ENCODE results near the gene PRKCA. TPM values are rescaled to one million over a fixed set of nuclear protein-coding genes. Genes with fewer than 3 reads are reported as not detected.

Gene PRKCA
- total and polyA plus RNA-seq, 2 of the 13 experiments (the other 11 are each of a cell fraction or from before 2014, with no cell fraction given), result 18.5 to 21.5 TPM

DNA sequence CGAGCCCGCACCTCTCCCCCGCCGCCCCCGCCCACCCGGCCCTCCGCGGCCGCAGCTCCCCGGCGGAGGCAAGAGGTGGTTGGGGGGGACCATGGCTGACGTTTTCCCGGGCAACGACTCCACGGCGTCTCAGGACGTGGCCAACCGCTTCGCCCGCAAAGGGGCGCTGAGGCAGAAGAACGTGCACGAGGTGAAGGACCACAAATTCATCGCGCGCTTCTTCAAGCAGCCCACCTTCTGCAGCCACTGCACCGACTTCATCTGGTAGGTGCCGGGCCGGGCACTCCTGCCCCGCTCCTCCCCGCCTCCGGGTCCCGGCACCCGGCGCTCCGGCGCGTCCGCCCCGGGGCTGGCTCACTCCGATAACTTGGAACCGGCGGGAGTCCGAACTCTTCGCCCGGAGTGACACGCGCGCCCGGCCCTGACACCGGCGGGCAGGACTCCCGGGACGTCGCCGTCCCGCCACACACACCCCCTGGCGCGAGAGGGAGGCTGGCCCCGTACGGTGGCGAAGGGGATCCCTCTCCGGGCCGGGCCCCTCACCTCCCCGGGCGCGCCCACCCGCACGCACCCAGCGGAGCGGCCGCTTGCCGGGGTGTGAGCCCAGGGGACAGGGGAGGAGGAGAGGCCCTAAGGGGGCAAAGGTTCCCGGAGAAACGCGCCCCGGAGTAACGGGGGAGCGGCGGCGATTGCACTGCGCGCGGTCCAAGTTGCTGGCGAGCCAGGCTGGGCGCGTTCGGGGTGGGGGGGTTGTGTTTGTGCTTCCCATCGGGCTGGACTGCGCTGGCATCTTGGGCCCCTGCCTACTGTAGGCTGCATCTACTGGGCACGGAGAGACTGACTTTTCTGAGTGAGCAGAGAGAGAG lies 581 bp downstream of the PRKCA start (continued):
- TF ChIP-seq ZBTB44 (CRISPR knock-in tag; IDR thresholded peaks at IDR 0.05) (no peak), LCORL (IDR thresholded peaks at IDR 0.05) (no peak), LCORL (CRISPR knock-in tag; IDR thresholded peaks at IDR 0.05) (no peak), ZSCAN20 (CRISPR knock-in tag; IDR thresholded peaks at IDR 0.05; ENCODE audit: borderline replicate concordance) (no peak), ZNF207 (IDR thresholded peaks at IDR 0.05; ENCODE audit: borderline replicate concordance) (no peak), NPAS2 (CRISPR knock-in tag; IDR thresholded peaks at IDR 0.05; ENCODE audit: borderline replicate concordance) (no peak), ZNF484 (CRISPR knock-in tag; IDR thresholded peaks at IDR 0.05; ENCODE audit: borderline replicate concordance, low read depth) (no peak), HOXA5 (CRISPR knock-in tag; IDR thresholded peaks at IDR 0.05) (peak; percentile 45; the same call in 1 of the 2 replicates), GATA4 (IDR thresholded peaks at IDR 0.05; ENCODE audit: borderline replicate concordance, low read depth) (no peak), ZNF784 (CRISPR knock-in tag; IDR thresholded peaks at IDR 0.05; ENCODE audit: borderline replicate concordance) (no peak; the same call in 1 of the 2 replicates), ZNF17 (CRISPR knock-in tag; IDR thresholded peaks at IDR 0.05) (no peak), ZNF782 (CRISPR knock-in tag; IDR thresholded peaks at IDR 0.05; ENCODE audit: borderline replicate concordance) (no peak; the same call in 1 of the 2 replicates), NFE2L1 (CRISPR knock-in tag; IDR thresholded peaks at IDR 0.05; ENCODE audit: borderline replicate concordance) (no peak), MED13 (CRISPR knock-in tag; IDR thresholded peaks at IDR 0.05) (peak; percentile 18; the same call in 1 of the 2 replicates), SP1 (IDR thresholded peaks at IDR 0.05) (no peak), SP1 (CRISPR knock-in tag; IDR thresholded peaks at IDR 0.05) (no peak), ZNF30 (CRISPR knock-in tag; IDR thresholded peaks at IDR 0.05) (no peak), ADNP (CRISPR knock-in tag; IDR thresholded peaks at IDR 0.05) (no peak), MAFF (IDR thresholded peaks at IDR 0.05; ENCODE audit: low read depth, low read length) (no peak), RXRA (CRISPR knock-in tag; IDR thresholded peaks at IDR 0.05) (no peak), HNRNPUL1 (IDR thresholded peaks at IDR 0.05; ENCODE audit: low read depth, low read length) (no peak), ZBTB1 (CRISPR knock-in tag; IDR thresholded peaks at IDR 0.05; ENCODE audit: borderline replicate concordance) (no peak), ZNF468 (CRISPR knock-in tag; IDR thresholded peaks at IDR 0.05) (no peak; the same call in 1 of the 2 replicates), FOXO1 (CRISPR knock-in tag; IDR thresholded peaks at IDR 0.05) (no peak)
- TF ChIP-seq, protein P1, sequence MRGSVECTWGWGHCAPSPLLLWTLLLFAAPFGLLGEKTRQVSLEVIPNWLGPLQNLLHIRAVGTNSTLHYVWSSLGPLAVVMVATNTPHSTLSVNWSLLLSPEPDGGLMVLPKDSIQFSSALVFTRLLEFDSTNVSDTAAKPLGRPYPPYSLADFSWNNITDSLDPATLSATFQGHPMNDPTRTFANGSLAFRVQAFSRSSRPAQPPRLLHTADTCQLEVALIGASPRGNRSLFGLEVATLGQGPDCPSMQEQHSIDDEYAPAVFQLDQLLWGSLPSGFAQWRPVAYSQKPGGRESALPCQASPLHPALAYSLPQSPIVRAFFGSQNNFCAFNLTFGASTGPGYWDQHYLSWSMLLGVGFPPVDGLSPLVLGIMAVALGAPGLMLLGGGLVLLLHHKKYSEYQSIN (CRISPR knock-in tag; IDR thresholded peaks at IDR 0.05; ENCODE audit: borderline replicate concordance), result no peak
- TF ChIP-seq, protein P2, sequence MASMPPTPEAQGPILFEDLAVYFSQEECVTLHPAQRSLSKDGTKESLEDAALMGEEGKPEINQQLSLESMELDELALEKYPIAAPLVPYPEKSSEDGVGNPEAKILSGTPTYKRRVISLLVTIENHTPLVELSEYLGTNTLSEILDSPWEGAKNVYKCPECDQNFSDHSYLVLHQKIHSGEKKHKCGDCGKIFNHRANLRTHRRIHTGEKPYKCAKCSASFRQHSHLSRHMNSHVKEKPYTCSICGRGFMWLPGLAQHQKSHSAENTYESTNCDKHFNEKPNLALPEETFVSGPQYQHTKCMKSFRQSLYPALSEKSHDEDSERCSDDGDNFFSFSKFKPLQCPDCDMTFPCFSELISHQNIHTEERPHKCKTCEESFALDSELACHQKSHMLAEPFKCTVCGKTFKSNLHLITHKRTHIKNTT (CRISPR knock-in tag; IDR thresholded peaks at IDR 0.05), result no peak

All from HepG2 (cell line).